ENCODE results near the gene AKR1B1. TPM values are rescaled to one million over a fixed set of nuclear protein-coding genes. Genes with fewer than 3 reads are reported as not detected.

AKR1B1 gene
- total and polyA plus RNA-seq, 2 of the 13 experiments (the other 11 are each of a cell fraction or from before 2014, with no cell fraction given), result 89.9 to 133 TPM

DNA sequence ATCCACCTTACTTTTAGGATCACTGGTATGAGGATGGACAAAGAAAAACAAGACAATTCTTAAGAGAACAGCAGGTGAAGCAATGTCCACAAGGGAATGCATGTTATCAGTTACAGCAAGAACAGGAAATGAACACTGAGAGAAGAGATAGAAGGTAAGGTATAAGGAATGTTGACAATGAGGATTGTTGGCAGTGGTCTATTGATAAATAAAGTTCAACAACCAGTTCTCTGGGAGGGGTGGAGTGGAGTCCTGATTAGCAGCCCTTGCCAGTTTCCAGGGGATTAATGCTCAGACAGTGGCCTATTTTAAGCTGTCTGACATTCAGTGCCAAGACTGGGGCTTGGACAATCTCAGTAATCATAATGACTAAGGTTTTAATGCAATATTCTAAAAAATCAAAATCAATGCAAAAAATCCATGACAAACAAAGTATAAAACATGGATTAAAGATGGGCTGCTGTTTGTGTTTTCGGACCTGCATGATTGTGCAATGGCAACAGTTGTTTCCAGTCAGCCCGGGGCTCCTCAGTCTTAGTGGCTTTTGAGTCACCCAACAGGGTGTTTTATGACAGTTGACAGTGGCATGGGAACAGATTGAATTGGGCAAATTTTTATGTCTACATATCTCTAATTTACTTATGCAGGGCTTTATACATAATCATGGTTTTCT lies 13.8 kb upstream of the AKR1B1 start (continued):
- TF ChIP-seq, protein P1, sequence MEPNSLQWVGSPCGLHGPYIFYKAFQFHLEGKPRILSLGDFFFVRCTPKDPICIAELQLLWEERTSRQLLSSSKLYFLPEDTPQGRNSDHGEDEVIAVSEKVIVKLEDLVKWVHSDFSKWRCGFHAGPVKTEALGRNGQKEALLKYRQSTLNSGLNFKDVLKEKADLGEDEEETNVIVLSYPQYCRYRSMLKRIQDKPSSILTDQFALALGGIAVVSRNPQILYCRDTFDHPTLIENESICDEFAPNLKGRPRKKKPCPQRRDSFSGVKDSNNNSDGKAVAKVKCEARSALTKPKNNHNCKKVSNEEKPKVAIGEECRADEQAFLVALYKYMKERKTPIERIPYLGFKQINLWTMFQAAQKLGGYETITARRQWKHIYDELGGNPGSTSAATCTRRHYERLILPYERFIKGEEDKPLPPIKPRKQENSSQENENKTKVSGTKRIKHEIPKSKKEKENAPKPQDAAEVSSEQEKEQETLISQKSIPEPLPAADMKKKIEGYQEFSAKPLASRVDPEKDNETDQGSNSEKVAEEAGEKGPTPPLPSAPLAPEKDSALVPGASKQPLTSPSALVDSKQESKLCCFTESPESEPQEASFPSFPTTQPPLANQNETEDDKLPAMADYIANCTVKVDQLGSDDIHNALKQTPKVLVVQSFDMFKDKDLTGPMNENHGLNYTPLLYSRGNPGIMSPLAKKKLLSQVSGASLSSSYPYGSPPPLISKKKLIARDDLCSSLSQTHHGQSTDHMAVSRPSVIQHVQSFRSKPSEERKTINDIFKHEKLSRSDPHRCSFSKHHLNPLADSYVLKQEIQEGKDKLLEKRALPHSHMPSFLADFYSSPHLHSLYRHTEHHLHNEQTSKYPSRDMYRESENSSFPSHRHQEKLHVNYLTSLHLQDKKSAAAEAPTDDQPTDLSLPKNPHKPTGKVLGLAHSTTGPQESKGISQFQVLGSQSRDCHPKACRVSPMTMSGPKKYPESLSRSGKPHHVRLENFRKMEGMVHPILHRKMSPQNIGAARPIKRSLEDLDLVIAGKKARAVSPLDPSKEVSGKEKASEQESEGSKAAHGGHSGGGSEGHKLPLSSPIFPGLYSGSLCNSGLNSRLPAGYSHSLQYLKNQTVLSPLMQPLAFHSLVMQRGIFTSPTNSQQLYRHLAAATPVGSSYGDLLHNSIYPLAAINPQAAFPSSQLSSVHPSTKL (CRISPR knock-in tag; IDR thresholded peaks at IDR 0.05), result peak; percentile 30; the same call in 1 of the 2 replicates
- TF ChIP-seq RFX5 (IDR thresholded peaks at IDR 0.05; ENCODE audit: low read depth, low read length), result no peak
- TF ChIP-seq ZNF468 (CRISPR knock-in tag; IDR thresholded peaks at IDR 0.05), result no peak
- TF ChIP-seq, protein P2, sequence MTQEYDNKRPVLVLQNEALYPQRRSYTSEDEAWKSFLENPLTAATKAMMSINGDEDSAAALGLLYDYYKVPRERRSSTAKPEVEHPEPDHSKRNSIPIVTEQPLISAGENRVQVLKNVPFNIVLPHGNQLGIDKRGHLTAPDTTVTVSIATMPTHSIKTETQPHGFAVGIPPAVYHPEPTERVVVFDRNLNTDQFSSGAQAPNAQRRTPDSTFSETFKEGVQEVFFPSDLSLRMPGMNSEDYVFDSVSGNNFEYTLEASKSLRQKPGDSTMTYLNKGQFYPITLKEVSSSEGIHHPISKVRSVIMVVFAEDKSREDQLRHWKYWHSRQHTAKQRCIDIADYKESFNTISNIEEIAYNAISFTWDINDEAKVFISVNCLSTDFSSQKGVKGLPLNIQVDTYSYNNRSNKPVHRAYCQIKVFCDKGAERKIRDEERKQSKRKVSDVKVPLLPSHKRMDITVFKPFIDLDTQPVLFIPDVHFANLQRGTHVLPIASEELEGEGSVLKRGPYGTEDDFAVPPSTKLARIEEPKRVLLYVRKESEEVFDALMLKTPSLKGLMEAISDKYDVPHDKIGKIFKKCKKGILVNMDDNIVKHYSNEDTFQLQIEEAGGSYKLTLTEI (CRISPR knock-in tag; conservative IDR thresholded peaks at IDR 0.05), result no peak
- no peak for TF ChIP-seq ZNF430 (CRISPR knock-in tag; IDR thresholded peaks at IDR 0.05)
- no peak for TF ChIP-seq CBFB (CRISPR knock-in tag; IDR thresholded peaks at IDR 0.05)
- no peak for TF ChIP-seq SOX13 (IDR thresholded peaks at IDR 0.05)
- TF ChIP-seq SOX13 (CRISPR knock-in tag; conservative IDR thresholded peaks at IDR 0.05 in 1 of 2, IDR thresholded peaks at IDR 0.05 in 1 of 2), result peak in 1 of 2 experiments; percentile 20; a peak in 1 of 4 replicates
- no peak for TF ChIP-seq TP53 (CRISPR knock-in tag; conservative IDR thresholded peaks at IDR 0.05)
- TF ChIP-seq, protein P3, sequence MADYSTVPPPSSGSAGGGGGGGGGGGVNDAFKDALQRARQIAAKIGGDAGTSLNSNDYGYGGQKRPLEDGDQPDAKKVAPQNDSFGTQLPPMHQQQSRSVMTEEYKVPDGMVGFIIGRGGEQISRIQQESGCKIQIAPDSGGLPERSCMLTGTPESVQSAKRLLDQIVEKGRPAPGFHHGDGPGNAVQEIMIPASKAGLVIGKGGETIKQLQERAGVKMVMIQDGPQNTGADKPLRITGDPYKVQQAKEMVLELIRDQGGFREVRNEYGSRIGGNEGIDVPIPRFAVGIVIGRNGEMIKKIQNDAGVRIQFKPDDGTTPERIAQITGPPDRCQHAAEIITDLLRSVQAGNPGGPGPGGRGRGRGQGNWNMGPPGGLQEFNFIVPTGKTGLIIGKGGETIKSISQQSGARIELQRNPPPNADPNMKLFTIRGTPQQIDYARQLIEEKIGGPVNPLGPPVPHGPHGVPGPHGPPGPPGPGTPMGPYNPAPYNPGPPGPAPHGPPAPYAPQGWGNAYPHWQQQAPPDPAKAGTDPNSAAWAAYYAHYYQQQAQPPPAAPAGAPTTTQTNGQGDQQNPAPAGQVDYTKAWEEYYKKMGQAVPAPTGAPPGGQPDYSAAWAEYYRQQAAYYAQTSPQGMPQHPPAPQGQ (CRISPR knock-in tag; IDR thresholded peaks at IDR 0.05; ENCODE audit: borderline replicate concordance), result no peak
- TF ChIP-seq CEBPB (IDR thresholded peaks at IDR 0.05; ENCODE audit: borderline replicate concordance, low read depth, low read length), result peak; percentile 81; the same call in 1 of the 2 replicates
- TF ChIP-seq FIP1L1 (IDR thresholded peaks at IDR 0.05; ENCODE audit: borderline replicate concordance, insufficient read depth, low read depth, low read length), result no peak
- TF ChIP-seq ZNF136 (CRISPR knock-in tag; IDR thresholded peaks at IDR 0.05; ENCODE audit: low read depth), result no peak
- TF ChIP-seq SOX5 (CRISPR knock-in tag; IDR thresholded peaks at IDR 0.05; ENCODE audit: borderline replicate concordance), result peak; percentile 38; the same call in 1 of the 2 replicates
- TF ChIP-seq ZNF747 (CRISPR knock-in tag; IDR thresholded peaks at IDR 0.05; ENCODE audit: borderline replicate concordance), result no peak
- no peak for TF ChIP-seq JUN (CRISPR knock-in tag; IDR thresholded peaks at IDR 0.05)
- TF ChIP-seq WIZ (CRISPR knock-in tag; IDR thresholded peaks at IDR 0.05), result no peak
- TF ChIP-seq RBM22 (optimal IDR thresholded peaks at IDR 0.05; ENCODE audit: low read length), result no peak

Measured in HepG2 (cell line).